ENCODE measurements around the gene KREMEN2. TPM values are rescaled to one million over a fixed set of nuclear protein-coding genes. Genes with fewer than 3 reads are reported as not detected.

Gene KREMEN2
- total and polyA plus RNA-seq, 9 donors = 0.18 to 0.57 (median 0.23) TPM; not detected in 5

- no peaks in the 10 kb centered on the region for H3K27me3 ChIP-seq
- no peak for DNase-seq
- 75 to 80% (median 76%) methylated on average over 13 of the region's 13 CpGs for WGBS, 3 donors
Observed at GRCh38 chr16:3015865-3016521, 51.9 kb downstream of the KREMEN2 start.

GRCh38 chr16:3017344-3017743 lies 53.3 kb downstream of the KREMEN2 start:
- intact Hi-C loops (cut with DNase I) = no loop called here
- no peaks in the 10 kb centered on the region for H3K27me3 ChIP-seq
- H3K4me1 ChIP-seq (ENCODE audit: insufficient read depth) = peaks cover 13% of the 10 kb centered on the region
- H3K36me3 ChIP-seq = no peaks in the 10 kb centered on the region
- H3K9me3 ChIP-seq = no peaks in the 10 kb centered on the region
- H3K27ac ChIP-seq = no peak overlapping the region
- TF ChIP-seq EP300 (IDR thresholded peaks at IDR 0.05) = no peak
- no peak for DNase-seq
- 40 to 49% (median 41%) methylated on average over 17 to 20 of the region's 20 CpGs for WGBS, 3 donors
- H3K4me3 ChIP-seq = no peak overlapping the region

More at GRCh38 chr16:3015865-3016521, 51.9 kb downstream of the KREMEN2 start:
- intact Hi-C loops (cut with DNase I) = no loop called here
- TF ChIP-seq CTCF (IDR thresholded peaks at IDR 0.05) = no peak
- TF ChIP-seq POLR2A (IDR thresholded peaks at IDR 0.05) = no peak
- TF ChIP-seq EP300 (IDR thresholded peaks at IDR 0.05) = no peak
- H3K27ac ChIP-seq = no peak overlapping the region
- peaks cover 2% of the 10 kb centered on the region for H3K4me1 ChIP-seq (ENCODE audit: insufficient read depth)
- H3K36me3 ChIP-seq = no peaks in the 10 kb centered on the region
- H3K4me3 ChIP-seq = no peak overlapping the region
- no peaks in the 10 kb centered on the region for H3K9me3 ChIP-seq

Small RNA genes lying within 50 kb of the gene (small RNA-seq; reads per million reads assigned to genes)
- not detected for gene LINC00514

Other genes starting within 250 kb of the KREMEN2 start
- gene PRSS27, start 244.1 kb upstream of the KREMEN2 start, total RNA-seq = 1 to 10 TPM in 3 of 7 donors, under 1 TPM in 4; 0.46 to 1.3 (median 0.92) TPM
- 1 to 10 TPM in 1 of 2 donors, not detected in 1; 1.3 TPM for gene PRSS27, start 244.1 kb upstream of the KREMEN2 start, polyA plus RNA-seq
- gene SRRM2, start 211.6 kb upstream of the KREMEN2 start, total RNA-seq = 100 to 1,000 TPM; 300 to 736 (median 470) TPM
- gene SRRM2, start 211.6 kb upstream of the KREMEN2 start, polyA plus RNA-seq = 100 to 1,000 TPM; 524 to 602 TPM
- gene ELOB, start 187.0 kb upstream of the KREMEN2 start, total RNA-seq = 100 to 1,000 TPM; 136 to 498 (median 172) TPM
- gene ELOB, start 187.0 kb upstream of the KREMEN2 start, polyA plus RNA-seq = 100 to 1,000 TPM in 1 of 2 donors, 1 to 10 TPM in 1; 8.9 to 385 TPM
- 10 to 100 TPM in 1 of 7 donors, 1 to 10 TPM in 1, under 1 TPM in 3, not detected in 2; 0.36 to 26.8 (median 0.82) TPM for gene PRSS33, start 176.7 kb upstream of the KREMEN2 start, total RNA-seq
- not detected for gene PRSS33, start 176.7 kb upstream of the KREMEN2 start, polyA plus RNA-seq
- gene PRSS41, start 165.8 kb upstream of the KREMEN2 start, total RNA-seq = under 1 TPM in 1 of 7 donors, not detected in 6; 0.20 TPM
- gene PRSS41, start 165.8 kb upstream of the KREMEN2 start, polyA plus RNA-seq = not detected
- 1 to 10 TPM in 3 of 7 donors, under 1 TPM in 1, not detected in 3; 0.87 to 9.3 (median 2.4) TPM for gene PRSS21, start 147.0 kb upstream of the KREMEN2 start, total RNA-seq
- gene PRSS21, start 147.0 kb upstream of the KREMEN2 start, polyA plus RNA-seq = under 1 TPM in 1 of 2 donors, not detected in 1; 0.53 TPM
- 1 to 10 TPM in 1 of 7 donors, under 1 TPM in 3, not detected in 3; 0.32 to 1.0 (median 0.45) TPM for gene ZG16B, start 134.0 kb upstream of the KREMEN2 start, total RNA-seq
- gene ZG16B, start 134.0 kb upstream of the KREMEN2 start, polyA plus RNA-seq = 1 to 10 TPM in 1 of 2 donors, under 1 TPM in 1; 0.28 to 1.8 TPM
- gene PRSS22, start 106.1 kb upstream of the KREMEN2 start, total RNA-seq = 1 to 10 TPM in 4 of 7 donors, under 1 TPM in 1, not detected in 2; 0.60 to 7.2 (median 1.3) TPM
- gene PRSS22, start 106.1 kb upstream of the KREMEN2 start, polyA plus RNA-seq = under 1 TPM in 1 of 2 donors, not detected in 1; 0.10 TPM
- gene FLYWCH2, start 81.1 kb upstream of the KREMEN2 start, total RNA-seq = 10 to 100 TPM; 24.7 to 46.0 (median 30.6) TPM
- gene FLYWCH2, start 81.1 kb upstream of the KREMEN2 start, polyA plus RNA-seq = 10 to 100 TPM in 1 of 2 donors, 1 to 10 TPM in 1; 3.0 to 50.9 TPM
- gene FLYWCH1, start 52.3 kb upstream of the KREMEN2 start, total RNA-seq = 10 to 100 TPM; 31.4 to 66.9 (median 55.3) TPM
- 10 to 100 TPM in 1 of 2 donors, 1 to 10 TPM in 1; 2.2 to 37.2 TPM for gene FLYWCH1, start 52.3 kb upstream of the KREMEN2 start, polyA plus RNA-seq
- gene PAQR4, start 5.1 kb downstream of the KREMEN2 start, total RNA-seq = 1 to 10 TPM in 4 of 7 donors, under 1 TPM in 3; 0.30 to 5.7 (median 2.4) TPM
- 1 to 10 TPM; 1.4 to 1.5 TPM for gene PAQR4, start 5.1 kb downstream of the KREMEN2 start, polyA plus RNA-seq
- gene PKMYT1, start 16.2 kb downstream of the KREMEN2 start, total RNA-seq = 1 to 10 TPM in 3 of 7 donors, under 1 TPM in 2, not detected in 2; 0.23 to 2.6 (median 1.1) TPM
- under 1 TPM in 1 of 2 donors, not detected in 1; 0.52 TPM for gene PKMYT1, start 16.2 kb downstream of the KREMEN2 start, polyA plus RNA-seq
- gene CLDN9, start 48.6 kb downstream of the KREMEN2 start, total RNA-seq = under 1 TPM in 4 of 7 donors, not detected in 3; 0.11 to 0.24 (median 0.19) TPM
- gene CLDN9, start 48.6 kb downstream of the KREMEN2 start, polyA plus RNA-seq = not detected
- 1 to 10 TPM in 1 of 7 donors, not detected in 6; 1.8 TPM for gene CLDN6, start 53.9 kb downstream of the KREMEN2 start, total RNA-seq
- not detected for gene CLDN6, start 53.9 kb downstream of the KREMEN2 start, polyA plus RNA-seq
- 10 to 100 TPM in 2 of 7 donors, 1 to 10 TPM in 5; 3.7 to 52.5 (median 8.6) TPM for gene TNFRSF12A, start 56.1 kb downstream of the KREMEN2 start, total RNA-seq
- gene TNFRSF12A, start 56.1 kb downstream of the KREMEN2 start, polyA plus RNA-seq = 1 to 10 TPM; 7.9 to 8.1 TPM
- 10 to 100 TPM; 15.9 to 73.1 (median 55.1) TPM for gene HCFC1R1, start 59.7 kb downstream of the KREMEN2 start, total RNA-seq
- gene HCFC1R1, start 59.7 kb downstream of the KREMEN2 start, polyA plus RNA-seq = 10 to 100 TPM; 27.5 to 82.0 TPM
- 10 to 100 TPM in 6 of 7 donors, 1 to 10 TPM in 1; 6.7 to 21.0 (median 15.6) TPM for gene THOC6, start 59.8 kb downstream of the KREMEN2 start, total RNA-seq
- 10 to 100 TPM in 1 of 2 donors, 1 to 10 TPM in 1; 3.5 to 14.3 TPM for gene THOC6, start 59.8 kb downstream of the KREMEN2 start, polyA plus RNA-seq
- gene BICDL2, start 72.7 kb downstream of the KREMEN2 start, total RNA-seq = 10 to 100 TPM in 1 of 7 donors, 1 to 10 TPM in 2, under 1 TPM in 2, not detected in 2; 0.89 to 21.9 (median 1.7) TPM
- under 1 TPM in 1 of 2 donors, not detected in 1; 0.02 TPM for gene BICDL2, start 72.7 kb downstream of the KREMEN2 start, polyA plus RNA-seq
- under 1 TPM in 6 of 7 donors, not detected in 1; 0.15 to 0.72 (median 0.61) TPM for gene MMP25, start 82.3 kb downstream of the KREMEN2 start, total RNA-seq
- gene MMP25, start 82.3 kb downstream of the KREMEN2 start, polyA plus RNA-seq = under 1 TPM; 0.17 to 0.59 TPM
- 10 to 100 TPM in 4 of 7 donors, 1 to 10 TPM in 3; 3.8 to 24.7 (median 10.6) TPM for gene IL32, start 101.4 kb downstream of the KREMEN2 start, total RNA-seq
- 10 to 100 TPM; 23.9 to 54.9 TPM for gene IL32, start 101.4 kb downstream of the KREMEN2 start, polyA plus RNA-seq
- gene ZSCAN10, start 135.0 kb downstream of the KREMEN2 start, total RNA-seq = under 1 TPM in 2 of 7 donors, not detected in 5; 0.47 to 0.69 TPM
- under 1 TPM in 1 of 2 donors, not detected in 1; 0.06 TPM for gene ZSCAN10, start 135.0 kb downstream of the KREMEN2 start, polyA plus RNA-seq
- gene ZNF205, start 148.3 kb downstream of the KREMEN2 start, total RNA-seq = 10 to 100 TPM; 10.7 to 16.3 (median 15.6) TPM
- 10 to 100 TPM in 1 of 2 donors, 1 to 10 TPM in 1; 3.0 to 22.1 TPM for gene ZNF205, start 148.3 kb downstream of the KREMEN2 start, polyA plus RNA-seq
- gene ZNF213, start 170.8 kb downstream of the KREMEN2 start, total RNA-seq = 10 to 100 TPM in 5 of 7 donors, 1 to 10 TPM in 2; 4.7 to 18.9 (median 12.2) TPM
- 10 to 100 TPM in 1 of 2 donors, under 1 TPM in 1; 0.95 to 10.7 TPM for gene ZNF213, start 170.8 kb downstream of the KREMEN2 start, polyA plus RNA-seq
- not detected for gene OR1F1, start 223.9 kb downstream of the KREMEN2 start, total RNA-seq
- gene OR1F1, start 223.9 kb downstream of the KREMEN2 start, polyA plus RNA-seq = not detected

Measured in ovary (tissue), 9 donors.